ENCODE results near the gene NONO.
"Not testable (repeated sequence)": the region's sequence is repeated elsewhere in the genome, so short reads cannot be mapped to it uniquely, and the experiment has no call there.

NONO gene

DNA sequence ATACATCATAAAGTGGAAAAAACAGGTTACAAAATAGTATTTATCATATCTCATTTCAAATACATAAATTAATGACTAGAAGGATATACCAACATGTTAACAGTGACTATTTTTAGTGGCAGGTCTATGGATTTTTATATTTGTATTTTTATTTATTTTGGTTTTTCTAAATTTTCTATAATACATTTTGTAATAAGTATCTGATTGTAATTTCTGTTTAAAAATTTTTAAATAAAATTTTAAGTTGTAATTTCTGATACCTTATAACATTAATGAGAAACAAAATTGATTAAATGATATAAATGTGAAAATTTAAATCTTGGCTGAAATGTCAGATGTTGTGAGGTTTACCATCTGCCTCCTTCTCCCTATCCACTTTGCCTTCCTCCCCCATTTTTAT lies 2.5 kb downstream of the NONO start:
- no peak for DNase-seq (ENCODE audit: low spot score)

DNA sequence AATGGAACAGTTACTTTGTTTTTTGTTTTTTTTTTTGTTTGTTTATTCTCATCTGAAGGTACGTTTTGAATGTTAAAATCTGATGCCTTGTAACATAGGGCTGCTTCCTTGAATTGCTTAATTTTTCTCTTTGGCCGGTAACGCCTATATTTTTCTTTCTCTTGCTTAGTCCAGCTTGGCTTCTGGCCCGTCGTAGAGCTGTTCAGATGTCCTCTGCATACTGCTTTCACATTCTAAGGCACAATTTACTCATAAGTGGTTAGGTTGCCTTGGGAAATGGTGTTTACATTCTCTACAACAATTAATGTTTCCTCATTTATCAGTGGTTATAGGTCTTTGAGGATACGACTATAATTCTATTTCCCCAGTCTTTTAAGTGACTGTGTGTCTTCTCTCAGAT lies 7.9 kb downstream of the NONO start:
- no peak for DNase-seq (ENCODE audit: low spot score)

DNA sequence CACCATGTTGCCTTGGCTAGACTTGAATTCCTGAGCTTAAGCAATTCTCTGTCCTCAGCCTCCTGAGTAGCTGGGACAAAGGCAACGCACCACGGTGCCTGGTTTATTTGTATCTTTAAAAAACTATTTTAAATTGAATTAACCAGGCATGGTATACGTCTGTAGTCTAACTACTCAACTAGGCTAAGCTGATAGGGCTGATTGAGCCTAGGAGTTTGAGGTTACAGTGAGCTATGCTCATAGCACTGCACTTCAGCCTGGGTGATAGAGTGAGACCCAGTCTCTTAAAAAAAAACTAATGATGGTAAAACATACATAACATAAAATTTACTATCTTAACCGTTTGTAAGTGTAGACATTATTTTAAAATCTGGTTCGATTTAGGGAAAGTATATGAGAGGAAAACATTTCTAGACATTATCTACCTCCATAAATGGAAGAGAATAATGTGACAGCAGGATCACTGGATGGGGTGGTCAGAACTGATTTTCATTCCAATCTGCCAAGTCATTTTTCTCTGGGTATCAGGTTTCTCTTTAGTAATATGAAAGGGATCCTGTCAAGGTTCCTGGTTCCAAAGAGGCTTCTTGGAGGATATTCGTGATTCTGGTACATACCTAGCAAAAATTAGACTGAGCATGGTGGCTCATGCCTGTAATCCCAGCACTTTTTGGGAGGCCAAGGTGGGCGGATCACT lies 9.4 kb downstream of the NONO start:
- no peak for DNase-seq (ENCODE audit: low spot score)

DNA sequence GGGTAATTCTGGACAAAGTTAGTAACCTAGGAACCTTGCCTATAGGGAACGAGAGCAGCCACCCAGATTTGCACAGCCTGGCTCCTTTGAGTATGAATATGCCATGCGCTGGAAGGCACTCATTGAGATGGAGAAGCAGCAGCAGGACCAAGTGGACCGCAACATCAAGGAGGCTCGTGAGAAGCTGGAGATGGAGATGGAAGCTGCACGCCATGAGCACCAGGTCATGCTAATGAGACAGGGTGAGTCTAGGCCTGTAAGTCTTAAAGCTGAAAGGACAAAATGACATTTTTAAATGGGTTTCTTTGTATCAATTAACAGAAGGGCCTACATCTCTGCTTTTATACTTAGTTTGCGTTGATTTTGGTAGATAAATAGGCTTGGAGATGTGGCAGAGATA lies 13.4 kb downstream of the NONO start:
- no peak for DNase-seq (ENCODE audit: low spot score)

DNA sequence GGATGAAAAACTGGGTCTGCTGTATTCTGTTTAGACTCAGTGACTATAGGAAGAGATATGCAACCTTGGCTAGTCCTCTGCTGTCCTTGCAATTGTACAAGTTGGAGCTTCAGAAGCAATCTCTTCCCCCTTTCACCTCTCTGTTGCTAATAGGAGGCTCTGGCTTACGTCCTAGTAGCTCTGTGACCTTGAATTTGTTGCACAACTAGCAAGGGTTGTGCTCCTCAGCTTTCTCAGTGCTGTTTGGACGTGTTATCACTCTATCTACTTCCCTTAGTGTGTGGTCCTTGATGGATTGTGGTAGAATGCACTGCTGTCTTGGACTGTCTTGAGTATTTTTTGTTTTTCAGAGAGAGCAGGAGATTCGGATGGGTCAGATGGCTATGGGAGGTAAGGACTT lies 14.7 kb downstream of the NONO start:
- DNase-seq (ENCODE audit: low spot score) = no peak

DNA sequence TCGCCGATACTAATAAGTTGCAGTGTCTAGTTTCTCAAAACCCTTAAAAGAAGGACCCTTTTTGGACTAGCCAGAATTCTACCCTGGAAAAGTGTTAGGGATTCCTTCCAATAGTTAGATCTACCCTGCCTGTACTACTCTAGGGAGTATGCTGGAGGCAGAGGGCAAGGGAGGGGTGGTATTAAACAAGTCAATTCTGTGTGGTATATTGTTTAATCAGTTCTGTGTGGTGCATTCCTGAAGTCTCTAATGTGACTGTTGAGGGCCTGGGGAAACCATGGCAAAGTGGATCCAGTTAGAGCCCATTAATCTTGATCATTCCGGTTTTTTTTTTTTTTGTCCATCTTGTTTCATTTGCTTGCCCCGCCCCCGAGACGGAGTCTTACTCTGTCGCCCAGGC lies 16.6 kb downstream of the NONO start:
- not testable (repeated sequence) for DNase-seq (ENCODE audit: low spot score)

DNA sequence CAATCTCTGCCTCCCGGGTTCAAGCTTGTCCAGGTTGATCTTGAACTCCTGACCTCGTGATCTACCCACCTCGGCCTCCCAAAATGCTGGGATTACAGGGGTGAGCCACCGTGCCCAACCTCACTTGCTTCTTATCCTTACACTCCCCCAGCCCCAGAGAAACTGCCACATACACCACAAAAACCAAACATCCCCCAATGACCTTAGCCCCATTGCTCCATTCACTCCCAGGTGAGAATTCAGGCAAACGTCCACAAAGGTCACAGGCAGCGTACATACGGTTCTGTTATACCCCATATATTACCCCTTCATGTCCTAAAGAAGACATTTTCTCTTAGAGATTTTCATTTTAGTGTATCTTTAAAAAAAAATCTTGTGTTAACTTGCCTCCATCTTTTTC lies 17.1 kb downstream of the NONO start:
- not testable (repeated sequence) for DNase-seq (ENCODE audit: low spot score)

DNA sequence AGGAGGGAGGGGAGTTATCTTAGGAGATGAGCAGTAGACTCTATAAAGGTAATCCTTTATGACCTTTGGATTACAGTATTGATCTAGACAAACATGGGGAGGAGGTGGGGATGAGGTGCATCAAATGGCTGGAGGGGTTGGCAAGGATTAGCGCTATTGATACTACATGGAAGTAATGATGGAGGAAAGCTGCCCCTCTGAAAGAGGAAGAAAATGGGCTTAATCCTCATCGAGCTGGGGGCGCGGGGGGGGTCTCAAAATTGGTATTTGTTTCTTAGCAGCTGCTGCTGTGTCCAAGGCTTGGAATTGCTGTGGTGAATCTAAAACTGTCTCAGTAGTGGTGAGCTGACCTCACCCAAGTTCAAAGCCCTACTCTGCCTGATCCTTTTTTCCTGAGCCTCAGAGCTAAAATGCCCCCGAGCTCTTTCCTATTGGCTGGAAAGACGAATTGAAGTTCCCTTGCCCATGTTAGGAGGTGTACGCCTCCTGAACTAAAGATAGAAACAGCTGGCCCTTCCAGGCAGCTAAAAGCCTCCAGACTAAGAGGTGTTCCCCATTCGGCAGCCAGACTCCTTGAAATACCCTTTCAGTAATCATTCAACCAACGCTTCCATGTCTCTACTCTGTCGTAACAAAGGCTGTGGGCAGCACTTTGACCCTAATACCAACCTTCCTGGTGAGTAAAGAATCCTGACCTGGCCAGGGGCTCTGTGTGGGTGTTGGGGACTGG lies 17.9 kb downstream of the NONO start, which contains the start of gene ITGB1BP2:
ITGB1BP2 (plus strand) TSS at position 556 of the 730 bp plus-strand sequence; CDS start at position 613, 57 bp downstream.
- DNase-seq (ENCODE audit: low spot score) = no peak

DNA sequence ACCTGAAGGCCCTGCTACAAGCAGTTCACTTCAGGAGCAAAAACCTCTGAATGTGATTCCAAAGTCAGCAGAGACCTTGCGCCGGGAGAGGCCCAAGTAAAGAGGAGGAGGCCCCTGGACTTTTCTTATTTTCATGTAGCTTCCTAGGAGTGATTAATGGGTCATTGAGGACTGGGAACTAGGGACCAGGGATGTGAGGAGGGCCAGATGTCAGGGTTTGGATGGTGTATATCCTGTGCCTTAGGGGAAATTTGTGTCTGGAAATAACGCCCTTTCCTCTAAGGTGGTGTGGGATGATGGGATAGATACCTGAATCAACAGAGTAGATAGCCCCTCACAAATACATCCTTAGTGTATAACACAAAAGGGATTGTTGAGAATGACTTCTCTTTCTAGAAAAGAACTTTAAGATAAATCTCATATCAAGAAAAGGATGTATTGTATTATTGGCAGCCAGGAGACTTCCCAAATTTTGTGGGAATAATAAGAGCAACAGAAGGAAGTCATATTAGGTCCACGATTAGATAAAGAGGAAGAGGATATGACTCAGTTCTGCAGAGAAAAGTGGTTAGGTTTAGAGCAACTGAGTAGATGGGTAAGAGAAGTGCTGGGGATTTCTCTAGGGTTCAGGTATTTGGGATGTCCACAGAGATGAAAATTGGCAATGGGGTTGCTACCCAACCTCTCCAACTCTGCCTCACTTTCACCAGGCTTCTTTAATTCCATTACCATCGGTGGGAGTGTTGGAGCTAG lies 19.2 kb downstream of the NONO start:
- DNase-seq (ENCODE audit: low spot score) = no peak

DNA sequence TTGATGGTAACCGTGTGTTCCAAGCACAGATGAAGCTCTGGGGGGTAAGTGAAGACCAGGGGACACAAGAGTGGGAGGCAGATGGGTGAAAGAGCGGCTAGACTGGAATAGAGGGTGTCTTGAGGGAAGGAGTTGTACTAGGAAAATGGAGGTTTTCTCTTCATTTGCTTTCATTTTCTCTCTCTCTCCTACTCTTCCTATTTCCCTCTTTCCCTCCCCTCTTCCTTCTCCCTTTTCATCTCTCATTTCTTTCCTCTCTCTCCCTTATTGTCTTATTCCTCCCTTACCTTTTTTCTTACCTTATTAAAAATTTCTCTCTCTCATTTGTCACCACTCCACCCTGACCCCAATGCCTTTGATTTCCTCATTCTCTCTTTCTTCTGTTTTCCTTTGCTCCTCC lies 21.1 kb downstream of the NONO start:
- DNase-seq (ENCODE audit: low spot score) = no peak

DNA sequence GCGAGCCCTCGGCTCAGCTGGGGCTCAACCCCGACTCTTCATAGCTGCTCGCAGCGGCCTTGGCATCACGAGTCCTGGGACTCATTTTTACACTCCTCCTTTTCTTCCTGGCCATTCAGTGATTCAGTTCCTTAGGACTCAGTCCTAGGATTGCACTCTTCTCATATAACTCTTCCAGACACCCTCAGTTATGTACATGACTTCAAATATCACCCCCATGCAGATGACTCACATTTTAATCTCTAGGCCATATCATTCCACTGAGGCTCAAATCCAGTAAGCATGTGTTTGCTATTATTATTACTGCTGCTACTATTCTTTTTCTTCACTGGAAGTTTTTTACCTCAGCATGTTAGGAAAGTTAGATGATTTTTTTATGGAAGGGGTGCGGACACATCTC lies 32.5 kb downstream of the NONO start:
- no peak for DNase-seq (ENCODE audit: low spot score)

DNA sequence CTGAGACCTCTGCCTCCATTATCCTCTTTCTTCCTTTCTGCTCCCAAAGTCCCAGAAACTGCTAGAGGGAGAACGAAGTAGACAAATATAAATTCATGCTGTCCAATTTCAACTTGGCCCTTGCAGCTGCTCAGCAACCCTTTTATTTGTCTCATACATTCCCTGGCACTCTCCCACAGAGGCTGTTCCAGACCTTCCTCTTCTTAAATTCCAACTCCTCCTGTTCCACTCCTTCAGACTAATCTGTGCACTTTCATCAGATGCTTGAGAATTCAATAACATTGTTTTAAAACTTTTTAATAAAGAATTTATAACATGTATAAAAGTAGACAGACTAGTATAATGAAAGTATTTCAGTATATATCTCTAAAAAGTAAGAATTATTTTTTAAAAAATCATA lies 33.5 kb downstream of the NONO start:
- not testable (repeated sequence) for DNase-seq (ENCODE audit: low spot score)

DNA sequence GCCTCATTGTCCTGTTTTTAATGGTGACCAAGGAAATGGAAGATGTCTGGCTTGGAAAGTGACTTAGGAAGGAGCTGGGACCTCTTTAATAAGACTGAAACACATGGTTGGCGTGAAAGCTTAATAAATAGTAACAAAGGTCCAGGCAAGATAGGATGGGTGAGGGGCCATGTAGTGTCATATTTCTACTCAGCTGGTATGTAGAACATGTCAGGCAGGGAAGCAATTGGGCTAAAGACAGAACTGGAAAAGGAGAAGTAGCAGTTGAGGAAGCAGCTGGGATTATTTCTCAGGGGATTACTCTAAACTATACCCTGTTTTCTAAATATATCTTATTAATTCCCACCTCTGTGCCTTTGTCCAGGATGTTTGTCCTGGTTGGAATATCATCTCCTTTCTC lies 36.7 kb downstream of the NONO start:
- DNase-seq (ENCODE audit: low spot score) = no peak

DNA sequence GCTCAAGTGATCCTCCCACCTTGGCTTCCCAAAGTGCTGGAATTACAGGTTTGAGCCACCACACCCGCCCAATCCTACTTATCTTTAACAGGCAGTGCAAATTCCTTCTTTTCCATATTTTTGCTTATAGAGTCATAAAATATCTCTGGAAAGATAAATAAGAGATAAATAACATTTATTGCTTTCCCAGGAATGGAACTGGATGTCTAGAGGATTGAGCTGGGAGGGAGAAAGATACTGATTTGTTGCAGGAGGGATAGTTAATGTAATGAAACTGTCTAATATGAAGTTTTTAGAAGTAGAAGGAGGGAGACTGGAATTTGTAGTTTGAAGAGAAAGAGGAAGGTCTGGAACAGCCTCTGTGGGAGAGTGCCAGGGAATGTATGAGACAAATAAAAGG lies 38.3 kb downstream of the NONO start:
- DNase-seq (ENCODE audit: low spot score) = no peak

DNA sequence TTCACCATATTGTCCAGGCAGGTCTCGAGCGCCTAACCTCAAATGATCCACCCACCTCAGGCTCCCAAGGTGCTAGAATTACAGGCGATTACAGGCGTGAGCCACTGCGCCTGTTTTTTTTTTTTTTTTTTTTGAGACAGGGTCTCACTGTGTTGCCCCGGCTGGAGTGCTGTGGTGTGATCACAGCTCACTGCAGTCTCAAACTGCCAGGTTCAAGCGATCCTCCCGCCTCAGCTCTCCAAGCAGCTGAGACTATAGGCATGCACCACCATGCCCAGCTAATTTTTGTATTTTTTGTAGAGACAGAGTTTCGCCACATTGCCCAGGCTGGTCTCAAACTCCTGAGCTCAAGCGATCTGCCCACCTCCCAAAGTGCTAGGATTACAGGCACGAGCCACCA lies 41.0 kb downstream of the NONO start:
- not testable (repeated sequence) for DNase-seq (ENCODE audit: low spot score)

DNA sequence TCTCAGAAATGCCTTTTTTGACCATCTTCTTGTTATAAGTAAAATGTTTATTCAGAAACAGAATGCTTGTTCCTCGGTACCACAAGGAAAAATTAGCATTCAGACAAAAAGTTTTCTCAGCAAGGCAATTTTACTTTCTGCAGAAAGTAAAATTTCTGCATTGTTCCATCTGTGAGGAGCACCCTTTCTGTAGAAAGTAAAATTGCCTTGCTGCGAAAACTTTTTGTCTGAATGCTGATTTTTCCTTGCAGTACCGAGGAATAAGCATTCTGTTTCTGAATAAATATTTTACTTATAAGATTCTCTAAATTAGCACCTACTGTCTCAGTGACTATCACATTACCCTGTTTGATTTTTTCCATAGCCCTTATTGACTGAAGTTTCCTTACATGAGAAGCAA lies 43.0 kb downstream of the NONO start:
- no peak for DNase-seq (ENCODE audit: low spot score)

DNA sequence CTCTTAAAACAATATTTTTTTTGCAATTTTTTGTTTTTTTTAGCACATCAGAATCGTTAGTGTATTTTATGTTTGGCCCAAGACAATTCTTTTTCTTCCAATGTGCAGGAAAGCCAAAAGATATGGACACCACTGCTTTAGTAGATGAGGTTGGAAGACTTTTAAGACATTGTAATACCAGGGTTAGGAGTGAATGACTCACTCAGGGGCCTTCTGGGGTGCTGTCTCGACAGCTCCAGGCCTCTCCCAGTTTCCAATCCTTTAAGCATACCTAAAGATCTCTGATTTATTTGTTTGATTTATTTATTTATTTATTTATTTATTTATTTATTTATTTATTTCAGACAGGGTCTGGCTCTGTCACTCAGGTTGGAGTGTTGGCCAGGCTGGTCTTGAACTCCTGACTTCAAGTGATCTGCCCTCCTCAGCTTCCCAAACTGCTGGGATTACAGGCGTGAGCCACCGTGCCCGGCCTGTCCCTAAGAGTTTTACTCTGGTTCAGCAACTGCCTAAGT lies 65.8 kb downstream of the NONO start:
- DNase-seq (ENCODE audit: low spot score) = not testable (repeated sequence)

DNA sequence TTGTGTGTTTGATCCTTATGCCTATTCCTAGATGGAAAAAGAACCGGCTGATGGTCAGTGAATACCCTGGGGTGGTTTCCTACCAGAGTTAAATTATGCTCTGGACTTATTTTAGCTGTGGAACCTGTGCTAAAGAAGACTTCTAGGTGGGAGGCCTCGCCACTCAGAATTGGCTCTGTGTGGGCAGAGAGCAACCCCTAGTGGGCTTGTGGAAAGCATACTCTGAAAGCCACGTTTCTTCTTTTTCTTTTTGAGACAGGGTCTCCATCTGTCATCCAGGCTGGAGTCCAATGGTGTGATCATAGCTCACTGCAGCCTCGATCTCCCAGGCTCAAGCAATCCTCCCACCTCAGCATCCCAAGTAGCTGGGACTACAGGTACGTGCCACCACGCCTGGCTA lies 66.4 kb downstream of the NONO start:
- DNase-seq (ENCODE audit: low spot score) = not testable (repeated sequence)
